SK-N-SH (cell line): Measurements from ENCODE around the gene LTA4H. TPM values are rescaled to one million over a fixed set of nuclear protein-coding genes. Genes with fewer than 3 reads are reported as not detected.
A peak's percentile ranks its signal among the peaks of the same experiment; 100 is the strongest.

Experiments used
- CTCF ChIA-PET: fragments of 300-600, 350-600 bp; formaldehyde crosslinking; extraction: SDS; loops from one replicate; lab custom pipeline; 2021; lab: Yijun Ruan, JAX
- POLR2A ChIA-PET: fragments of 350-600 bp; sonication (Branson Sonifier 250); formaldehyde crosslinking; extraction: SDS; loops from one replicate; lab custom pipeline; 2020; ENCODE audit warnings: antibody characterized with exemption, inconsistent platforms; lab: Yijun Ruan, JAX
- DNase-seq: peaks from one replicate; pipeline ENCODE4 v3.0.0; 2012
- H2AFZ ChIP-seq: fragments of 200-600 bp; sonication (generic); 2 replicates; pipeline ENCODE4 v1.8.1; 2016; ENCODE audit warnings: antibody characterized with exemption, mild to moderate bottlenecking, low read depth
- H3F3A ChIP-seq: fragments of 200-600 bp; sonication (generic); replicated peaks from 2 replicates; pipeline ENCODE3; 2016; ENCODE audit warnings: antibody characterized with exemption, mild to moderate bottlenecking; ENCODE audit not compliant: insufficient read depth
- H3K27ac ChIP-seq, 2 experiments: fragments of 200-500 bp in 1 of 2; fragments of 200-600 bp in 1 of 2; sonication (Bioruptor generic) in 1 of 2; sonication (generic), shearing (Covaris generic) in 1 of 2; 2 replicates each; pipeline versions ENCODE4 v1.5.1 to v1.6.1; 2014 to 2016; ENCODE audit warnings: low read depth in 2 of 2, inconsistent platforms in 1 of 2, low read length in 1 of 2, mild to moderate bottlenecking in 1 of 2, mixed read lengths in 1 of 2
- H3K27me3 ChIP-seq: fragments of 200-600 bp; sonication (generic), shearing (Covaris generic); 2 replicates; pipeline ENCODE4 v1.6.1; 2016; ENCODE audit warnings: mixed run types; ENCODE audit not compliant: insufficient read depth
- H3K36me3 ChIP-seq, 2 experiments: fragments of 200-500 bp in 1 of 2; fragments of 200-600 bp in 1 of 2; sonication (Bioruptor generic) in 1 of 2; sonication (generic) in 1 of 2; replicated peaks in 1 of 2; 2 replicates each; pipeline versions ENCODE3 to v1.5.1; 2014 to 2016; ENCODE audit warnings: low read length in 1 of 2, mild to moderate bottlenecking in 1 of 2; ENCODE audit not compliant: insufficient read depth in 2 of 2, control insufficient read depth in 1 of 2
- H3K4me1 ChIP-seq, 2 experiments: fragments of 200-500 bp in 1 of 2; fragments of 200-600 bp in 1 of 2; sonication (Bioruptor generic) in 1 of 2; sonication (generic), shearing (Covaris generic) in 1 of 2; 2 replicates each; pipeline versions ENCODE4 v1.5.1 to v1.6.1; 2014 to 2016; ENCODE audit warnings: low read depth in 1 of 2, low read length in 1 of 2, mixed run types in 1 of 2; ENCODE audit not compliant: insufficient read depth in 2 of 2, control insufficient read depth in 1 of 2
- H3K4me2 ChIP-seq: fragments of 200-600 bp; sonication (generic), shearing (Covaris generic); 2 replicates; pipeline ENCODE4 v1.6.1; 2017; ENCODE audit warnings: mixed run types
- H3K4me3 ChIP-seq, 2 experiments: fragments of 200-500 bp in 1 of 2; fragments of 200-600 bp in 1 of 2; sonication (Bioruptor generic) in 1 of 2; sonication (generic), shearing (Covaris generic) in 1 of 2; 2 replicates each; pipeline versions ENCODE4 v1.5.1 to v1.8.1; 2014 to 2016; ENCODE audit warnings: low read depth in 2 of 2, inconsistent platforms in 1 of 2, low read length in 1 of 2, mild to moderate bottlenecking in 1 of 2, mixed read lengths in 1 of 2, moderate library complexity in 1 of 2
- H3K79me2 ChIP-seq: fragments of 200-600 bp; sonication (generic); 2 replicates; pipeline ENCODE4 v1.8.1; 2017; ENCODE audit warnings: mild to moderate bottlenecking; ENCODE audit not compliant: insufficient read depth
- H3K9ac ChIP-seq: fragments of 200-600 bp; sonication (generic); 2 replicates; pipeline ENCODE4 v1.6.1; 2017; ENCODE audit warnings: mixed run types
- H3K9me2 ChIP-seq: fragments of 200-600 bp; sonication (generic); 2 replicates; pipeline ENCODE4 v1.6.1; 2017; ENCODE audit warnings: mixed run types
- H3K9me3 ChIP-seq: fragments of 200-600 bp; sonication (generic); 2 replicates; pipeline ENCODE4 v1.6.1; 2017; ENCODE audit warnings: mixed run types, mild to moderate bottlenecking, moderate library complexity
- H4K20me1 ChIP-seq: fragments of 200-600 bp; sonication (generic); 2 replicates; pipeline ENCODE4 v1.6.1; 2017; ENCODE audit warnings: mild to moderate bottlenecking, mixed run types; ENCODE audit not compliant: insufficient read depth
- CHD2 ChIP-seq: fragments of 150-350 bp; IDR thresholded peaks from 2 replicates; pipeline ENCODE4 v1.6.1; 2018; ENCODE audit warnings: low read length; ENCODE audit not compliant: partially characterized antibody
- CTCF ChIP-seq: fragments of 200-600 bp; sonication (generic); IDR thresholded peaks from 2 replicates; pipeline ENCODE4 v1.6.1; 2017; ENCODE audit warnings: antibody characterized with exemption, mild to moderate bottlenecking, moderate library complexity
- EZH2phosphoT487 ChIP-seq: fragments of 200-600 bp; sonication (generic); IDR thresholded peaks from 2 replicates; pipeline ENCODE4 v1.6.1; 2017; ENCODE audit warnings: low read depth, mixed run types, mild to moderate bottlenecking, antibody characterized with exemption, moderate library complexity, borderline replicate concordance
- FOSL2 ChIP-seq: IDR thresholded peaks from 2 replicates; pipeline ENCODE4 v1.4.0; 2012; ENCODE audit warnings: low read depth, mild to moderate bottlenecking, moderate library complexity, borderline replicate concordance
- FOXJ3 ChIP-seq: sonication (generic); formaldehyde crosslinking; IDR thresholded peaks from 2 replicates; pipeline ENCODE4 v1.5.1; 2020; ENCODE audit warnings: mild to moderate bottlenecking, missing genetic modification reagents
- FOXM1 ChIP-seq: IDR thresholded peaks from 2 replicates; pipeline ENCODE4 v1.4.0; 2012; ENCODE audit warnings: low read depth, mild to moderate bottlenecking
- GABPA ChIP-seq: IDR thresholded peaks from 2 replicates; pipeline ENCODE4 v1.4.0; 2012; ENCODE audit warnings: low read depth, mild to moderate bottlenecking
- IRF3 ChIP-seq: fragments of 150-350 bp; IDR thresholded peaks from 2 replicates; pipeline ENCODE4 v1.6.1; 2016; ENCODE audit warnings: mild to moderate bottlenecking, low read depth, low read length
- MAX ChIP-seq: IDR thresholded peaks from 2 replicates; pipeline ENCODE4 v1.4.0; 2012; ENCODE audit warnings: low read depth
- MXI1 ChIP-seq: IDR thresholded peaks from 2 replicates; pipeline ENCODE4 v1.6.1; 2012; ENCODE audit warnings: mild to moderate bottlenecking, low read depth, low read length, improper control_type of control experiment
- PBX3 ChIP-seq: IDR thresholded peaks from 2 replicates; pipeline ENCODE4; 2012
- RAD21 ChIP-seq: IDR thresholded peaks from 2 replicates; pipeline ENCODE4 v1.6.1; 2012; ENCODE audit warnings: mild to moderate bottlenecking, low read length
- SIN3A ChIP-seq: IDR thresholded peaks from 2 replicates; pipeline ENCODE4 v1.6.1; 2012; ENCODE audit warnings: low read depth, mild to moderate bottlenecking, low read length, moderate library complexity, borderline replicate concordance
- SMC3 ChIP-seq: IDR thresholded peaks from 2 replicates; pipeline ENCODE4 v1.6.1; 2012; ENCODE audit warnings: low read depth, low read length, improper control_type of control experiment
- TAF1 ChIP-seq: IDR thresholded peaks from 2 replicates; pipeline ENCODE4 v1.6.1; 2012; ENCODE audit warnings: low read depth, mild to moderate bottlenecking, low read length, moderate library complexity, borderline replicate concordance
- YY1 ChIP-seq: IDR thresholded peaks from 2 replicates; pipeline ENCODE4 v1.4.0; 2012; ENCODE audit warnings: low read depth, mild to moderate bottlenecking
- ZBTB33 ChIP-seq: IDR thresholded peaks from 2 replicates; pipeline ENCODE4 v1.4.0; 2012; ENCODE audit warnings: low read depth, borderline replicate concordance
- WGBS: methylation state at CpG from one replicate; pipeline ENCODE4 v1.1.6; 2017; ENCODE audit warnings: low lambda C conversion rate; 5-methylcytosine and 5-hydroxymethylcytosine counted together
- polyA plus RNA-seq, 3 experiments: library from polyadenylated mRNA; depleted of rRNA; stranded (reverse); fragments of >200 nt; gene quantifications; 2 replicates each; pipeline ENCODE4 v1.2.3, GENCODE V29; 2012

Gene LTA4H
- polyA plus RNA-seq, 1 of the 3 experiments (the other 2 are of a cell fraction): 55.9 TPM

GRCh38 chr12:96015672-96016071 is 19.7 kb downstream of the LTA4H start:
- peak; percentile 39; the same call in 1 of the 2 replicates for TF ChIP-seq SMC3
- no peak for TF ChIP-seq TAF1
- no peak for TF ChIP-seq MXI1
- TF ChIP-seq CHD2: no peak
- no peak for TF ChIP-seq FOSL2
- TF ChIP-seq YY1: no peak
- no peak for TF ChIP-seq EZH2phosphoT487
- TF ChIP-seq FOXJ3 (CRISPR knock-in tag): no peak
- TF ChIP-seq RAD21: peak; percentile 34
- TF ChIP-seq CTCF: peak; percentile 52
- no peak for TF ChIP-seq GABPA
- POLR2A ChIA-PET: no interaction called here
- DNase-seq: no peak
- Histone ChIP-seq H3K9me3 (no peaks in the 10 kb centered on the region), H3K4me3 (no peak overlapping the region), H3K4me2 (no peak overlapping the region), H4K20me1 (no peaks in the 10 kb centered on the region), H3K9me2 (no peaks in the 10 kb centered on the region), H3K79me2 (no peaks in the 10 kb centered on the region), H3K27ac (no peak overlapping the region), H3K4me1 (no peaks in the 10 kb centered on the region), H2AFZ (no peak overlapping the region), H3F3A (no peaks in the 10 kb centered on the region), H3K27me3 (no peaks in the 10 kb centered on the region), H3K9ac (no peak overlapping the region), H3K36me3 (peaks cover 43 to 71% of the 10 kb centered on the region in 2 experiments)
- CTCF ChIA-PET: interaction anchor here (1.2 to 6.3 kb wide), 4 partner anchors 10 to 501 kb away, joined by 3 to 39 read pairs (median 9); no protein-coding TSS in a partner anchor
- 92% methylated on average over 5 of the region's 5 CpGs for WGBS

- Histone ChIP-seq H3K4me3 (no peak overlapping the region), H3K4me2 (no peak overlapping the region), H3F3A (no peaks in the 10 kb centered on the region), H3K27ac (no peak overlapping the region), H3K79me2 (no peaks in the 10 kb centered on the region), H3K9ac (no peak overlapping the region), H4K20me1 (no peaks in the 10 kb centered on the region), H3K27me3 (no peaks in the 10 kb centered on the region), H3K9me3 (no peaks in the 10 kb centered on the region), H2AFZ (no peak overlapping the region), H3K36me3 (peaks cover 38 to 71% of the 10 kb centered on the region in 2 experiments), H3K9me2 (no peaks in the 10 kb centered on the region), H3K4me1 (no peaks in the 10 kb centered on the region)
- ChIA-PET CTCF (interaction anchor here (1.4 to 6.3 kb wide), 3 partner anchors 16 to 501 kb away, joined by 9 to 39 read pairs (median 9); no protein-coding TSS in a partner anchor), POLR2A (no interaction called here)
- no peak for DNase-seq
- WGBS: 93% methylated on average over 3 of the region's 3 CpGs
- no peak for TF ChIP-seq PBX3
- no peak for TF ChIP-seq FOXM1
- no peak for TF ChIP-seq CTCF
- no peak for TF ChIP-seq RAD21
- no peak for TF ChIP-seq ZBTB33
- no peak for TF ChIP-seq SIN3A
- no peak for TF ChIP-seq TAF1
- TF ChIP-seq MAX: no peak
- TF ChIP-seq IRF3: no peak
- TF ChIP-seq GABPA: no peak
Measured at GRCh38 chr12:96014943-96015599, 20.3 kb downstream of the LTA4H start.
